HG02885 (cell line): Measurements from ENCODE around the gene NUDT2.
A peak's percentile ranks its signal among the peaks of the same experiment; 100 is the strongest.
"Not testable (repeated sequence)": the region's sequence is repeated elsewhere in the genome, so short reads cannot be mapped to it uniquely, and the experiment has no call there.

Experiments
- ATAC-seq: cut with Tn5 transposase; IDR thresholded peaks from one replicate; pipeline ENCODE4 v1.9.1; 2021; ENCODE audit warnings: mild to moderate bottlenecking; ENCODE audit not compliant: unreplicated experiment, poor library complexity

Gene NUDT2

GRCh38 chr9:34328987-34329832 lies at the start of gene NUDT2, which contains the start of gene KIF24:
TSS of gene NUDT2 (plus strand) at chr9:34329569. CDS start at chr9:34339040, 9,471 bp downstream.
TSS of gene KIF24 (minus strand) at chr9:34329268. CDS start at chr9:34311346, 17,922 bp downstream.
- peak; percentile 91 for ATAC-seq

- no peak for ATAC-seq
These were observed 47.3 kb upstream of the NUDT2 start for GRCh38 chr9:34282096-34282495.

DNA sequence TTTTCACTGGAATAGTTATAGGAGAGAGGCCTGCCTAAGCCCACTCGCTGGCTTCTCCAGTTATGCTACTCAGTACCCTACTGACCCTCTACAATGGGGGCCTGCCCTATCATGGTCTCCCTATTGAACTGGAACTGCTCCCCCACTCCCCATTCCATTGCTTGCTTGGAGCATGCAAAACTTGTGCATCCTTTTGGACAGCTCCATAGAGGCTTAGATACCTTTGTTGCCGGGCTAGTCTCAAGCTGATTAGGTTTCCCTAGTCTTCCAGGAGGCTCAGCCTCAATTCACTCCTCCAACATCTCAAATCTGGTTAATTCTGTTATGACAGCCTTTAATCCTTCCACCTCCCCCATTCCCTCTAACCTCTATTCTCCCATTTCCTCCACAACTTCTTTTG lies 40.2 kb upstream of the NUDT2 start:
- ATAC-seq = no peak

DNA sequence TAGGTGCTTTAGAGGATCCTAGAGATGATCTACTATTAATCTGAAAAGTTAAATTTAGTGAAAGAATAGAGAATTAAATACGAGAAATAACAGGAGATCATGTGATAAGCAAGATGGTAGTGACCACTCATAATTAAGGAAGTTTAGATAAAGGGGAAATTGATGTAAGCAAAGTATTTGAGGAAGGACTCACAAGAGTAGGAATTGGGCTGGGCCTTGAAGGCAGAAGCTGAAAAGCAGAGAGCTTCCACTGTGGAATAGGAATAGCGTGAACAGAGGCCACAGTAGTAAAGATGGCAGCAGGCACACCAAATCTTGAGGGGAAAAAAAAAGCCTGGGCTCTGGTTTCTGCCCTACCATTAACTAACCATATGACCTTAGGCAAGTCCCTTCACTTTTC lies 38.3 kb upstream of the NUDT2 start:
- ATAC-seq = no peak

DNA sequence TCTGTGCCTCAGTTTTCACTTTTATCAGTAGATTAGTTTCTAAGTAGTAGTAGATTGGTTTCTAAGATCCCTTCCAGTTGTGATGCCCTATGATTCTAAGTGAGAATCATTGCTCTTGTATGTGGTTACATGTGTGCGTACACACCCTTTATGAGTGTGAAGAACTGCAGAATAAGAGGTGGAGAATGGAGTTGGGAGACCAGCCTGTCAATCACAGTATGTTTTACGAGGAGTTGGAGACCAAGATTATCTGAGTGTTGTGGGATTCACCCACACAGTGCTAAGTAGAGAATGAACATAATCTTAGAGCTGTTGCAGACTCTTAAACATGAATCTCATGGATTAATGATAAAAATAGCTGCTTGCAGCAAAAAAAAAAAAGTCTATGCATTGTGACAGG lies 37.9 kb upstream of the NUDT2 start:
- ATAC-seq = no peak

- no peak for ATAC-seq
These were observed 36.8 kb upstream of the NUDT2 start for GRCh38 chr9:34292552-34292951.

DNA sequence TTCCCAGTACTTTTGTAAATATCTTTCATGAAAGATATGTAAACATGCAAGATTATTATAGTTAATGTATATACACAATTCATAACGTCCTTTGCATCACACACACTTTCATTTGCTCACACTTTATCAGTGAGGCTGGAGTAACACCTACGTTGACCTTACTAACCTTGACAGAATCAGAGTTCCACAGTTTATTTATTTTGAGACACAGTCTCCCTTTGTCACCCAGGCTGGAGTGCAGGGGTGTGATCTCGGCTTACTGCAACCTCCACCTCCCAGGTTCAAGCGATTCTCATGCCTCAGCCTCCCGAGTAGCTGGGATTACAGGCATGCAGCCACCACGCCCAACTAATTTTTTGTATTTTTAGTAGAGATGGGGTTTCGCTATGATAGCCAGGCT lies 28.3 kb upstream of the NUDT2 start:
- ATAC-seq = not testable (repeated sequence)

- not testable (repeated sequence) for ATAC-seq
These were observed 21.1 kb upstream of the NUDT2 start for GRCh38 chr9:34308316-34308715.

- ATAC-seq = no peak
These were observed 19.2 kb upstream of the NUDT2 start for GRCh38 chr9:34310215-34310614.

DNA sequence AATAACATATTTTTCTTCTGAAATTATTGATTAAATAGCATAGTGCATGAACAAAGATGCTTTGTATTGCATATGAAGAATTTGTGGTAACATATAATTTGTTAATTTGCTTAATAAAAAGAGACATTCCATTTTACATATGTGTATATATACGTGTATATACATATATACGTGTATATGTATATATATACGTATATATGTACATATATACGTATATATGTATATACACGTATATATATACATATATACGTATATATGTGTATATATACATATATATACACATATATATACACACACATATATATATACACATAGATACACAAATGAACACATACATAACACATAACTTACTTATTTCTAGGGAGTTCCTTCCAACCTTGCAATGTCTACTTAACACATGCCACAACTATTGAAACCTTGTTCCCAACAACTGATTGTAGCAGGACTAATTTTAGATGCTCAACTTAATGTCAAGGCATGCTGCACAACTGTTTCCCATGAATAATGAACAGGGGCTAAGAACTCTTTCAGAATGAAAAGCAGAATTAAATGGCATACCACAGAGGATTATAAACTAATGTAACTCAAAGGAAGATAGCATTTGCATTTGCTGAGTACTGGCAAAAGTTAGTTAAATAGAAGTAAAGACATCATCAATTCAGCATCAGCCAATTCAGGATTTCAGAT lies 17.7 kb upstream of the NUDT2 start:
- ATAC-seq = no peak

DNA sequence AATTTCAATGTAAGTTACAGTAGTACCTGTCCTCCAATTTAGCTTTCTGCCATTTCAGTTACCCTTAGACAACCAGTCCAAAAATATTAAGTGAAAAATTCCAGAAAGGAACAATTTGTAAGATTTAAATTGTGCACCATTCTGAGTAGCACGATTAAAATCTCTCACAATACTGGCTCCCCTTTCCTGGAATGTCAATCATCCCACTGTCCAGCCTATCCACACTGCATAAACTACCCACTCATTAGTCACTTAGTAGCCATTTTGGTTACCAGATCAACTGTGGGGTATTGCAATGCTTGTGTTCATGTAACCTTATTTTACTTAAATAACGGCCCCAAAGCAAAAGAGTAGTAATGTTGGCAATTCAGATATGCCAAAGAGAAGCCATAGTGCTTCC lies 11.9 kb upstream of the NUDT2 start:
- no peak for ATAC-seq

GRCh38 chr9:34318163-34318790 lies 11.1 kb upstream of the NUDT2 start:
- no peak for ATAC-seq

GRCh38 chr9:34321451-34321850 lies 7.9 kb upstream of the NUDT2 start:
- no peak for ATAC-seq

DNA sequence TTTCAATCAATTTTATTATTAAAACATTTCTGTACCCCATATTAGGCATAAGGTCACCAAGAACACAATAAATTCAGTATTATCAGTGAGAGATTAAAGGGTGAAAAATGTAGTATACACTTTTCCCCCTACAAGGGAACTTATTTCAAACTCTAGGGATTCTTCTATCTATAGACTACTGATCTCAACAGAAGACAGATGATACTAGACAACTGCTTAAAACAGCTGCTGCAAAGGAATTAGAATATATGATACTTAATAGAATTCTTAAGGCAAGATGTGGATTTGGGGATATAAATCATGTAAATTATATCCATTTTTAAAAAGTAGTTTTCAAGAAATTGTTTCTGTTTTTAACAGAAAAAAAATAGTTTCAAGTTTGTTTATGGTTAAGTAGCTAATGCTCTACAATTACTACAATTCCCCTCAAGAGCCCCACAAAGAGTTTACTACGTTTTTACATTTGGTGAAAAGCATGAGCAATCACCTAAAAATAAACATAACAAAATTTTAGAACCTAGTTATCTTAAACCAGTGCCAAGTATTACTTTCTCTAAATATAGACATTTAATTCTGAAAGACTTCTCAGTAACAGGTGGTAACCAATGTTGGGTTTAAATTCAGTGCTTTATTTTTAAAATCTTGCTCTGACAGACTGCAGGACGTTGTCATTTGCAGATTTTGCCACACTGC lies 6.3 kb upstream of the NUDT2 start:
- no peak for ATAC-seq

- no peak for ATAC-seq
These were observed 2.7 kb upstream of the NUDT2 start for GRCh38 chr9:34326690-34327089.

- ATAC-seq = no peak
These were observed 826 bp upstream of the NUDT2 start for GRCh38 chr9:34328500-34328986.

- ATAC-seq = no peak
These were observed 1.8 kb downstream of the NUDT2 start for GRCh38 chr9:34331196-34331595.

GRCh38 chr9:34332076-34332964 lies 3.0 kb downstream of the NUDT2 start:
- no peak for ATAC-seq

DNA sequence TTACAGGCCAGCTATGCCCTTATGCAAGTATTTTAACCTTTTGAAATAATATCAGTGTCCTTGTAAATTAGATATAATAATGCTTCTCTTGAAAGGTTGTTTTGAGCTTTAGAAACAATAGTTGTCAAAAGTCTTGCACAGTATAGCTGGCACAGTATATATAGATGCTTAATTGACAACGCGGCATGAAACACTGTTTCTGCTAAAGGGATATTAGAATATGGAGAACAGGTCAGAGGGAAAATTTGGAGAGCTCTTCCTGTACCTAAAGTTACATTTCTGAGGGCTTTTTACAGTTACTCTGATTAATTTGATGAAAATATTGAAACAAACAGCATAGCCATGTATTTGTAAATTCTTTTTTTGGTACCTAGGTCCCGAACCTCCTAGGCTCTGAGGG lies 4.5 kb downstream of the NUDT2 start:
- ATAC-seq = no peak
